Colonic mucosa (tissue), 4 donors: Measurements from ENCODE around the gene ADAM12. TPM values are rescaled to one million over a fixed set of nuclear protein-coding genes. Genes with fewer than 3 reads are reported as not detected.

Source experiments
- DNase-seq: peaks from one replicate; pipeline ENCODE4 v3.0.0-alpha.2; 2020
- H3K27ac ChIP-seq: fragments of 200-600 bp; one replicate; pipeline ENCODE4 v1.8.0; 2021
- H3K27me3 ChIP-seq: fragments of 200-600 bp; one replicate; pipeline ENCODE4 v1.8.0; 2021
- H3K36me3 ChIP-seq: fragments of 200-600 bp; one replicate; pipeline ENCODE4 v1.8.0; 2021
- H3K4me1 ChIP-seq: fragments of 200-600 bp; one replicate; pipeline ENCODE4 v1.8.0; 2021; ENCODE audit warnings: mild to moderate bottlenecking
- H3K4me3 ChIP-seq: fragments of 200-600 bp; one replicate; pipeline ENCODE4 v1.8.0; 2021
- H3K9ac ChIP-seq, 2 donors: one replicate each; pipeline ENCODE4 v1.7.0; 2013; ENCODE audit warnings: control low read depth in 2 of 2, low read depth in 2 of 2, low read length in 2 of 2
- H3K9me3 ChIP-seq: fragments of 200-600 bp; one replicate; pipeline ENCODE4 v1.8.0; 2021
- intact Hi-C: fragments of 100-400 bp; cut with DNase I; formaldehyde crosslinking; loops from one replicate; pipeline ENCODE4 v1.14.1; 2022
- total RNA-seq, 2 donors: library from RNA; stranded (reverse); fragmentation: NEBNext Ultra II Directional in 1 of 2; extraction: Animal tissue kit (Norgen Biotek cat#: 25700) in 1 of 2; gene quantifications; one replicate each; pipeline ENCODE4 v1.2.1, GENCODE V29; 2021
- TF ChIP-seq, protein P1 (sequence below): fragments of 200-600 bp; IDR thresholded peaks from one replicate; pipeline ENCODE4 v1.8.0; 2022; ENCODE audit warnings: antibody characterized with exemption, mild to moderate bottlenecking
- donor health status: healthy.
- donor health status: DM: no; HTN: no; CAD: no.
- donor health status: DM: no; HTN: no; CAD: no.

ADAM12 gene
- total RNA-seq, 2 donors from 2014 or later = 0.30 to 0.64 TPM

DNA sequence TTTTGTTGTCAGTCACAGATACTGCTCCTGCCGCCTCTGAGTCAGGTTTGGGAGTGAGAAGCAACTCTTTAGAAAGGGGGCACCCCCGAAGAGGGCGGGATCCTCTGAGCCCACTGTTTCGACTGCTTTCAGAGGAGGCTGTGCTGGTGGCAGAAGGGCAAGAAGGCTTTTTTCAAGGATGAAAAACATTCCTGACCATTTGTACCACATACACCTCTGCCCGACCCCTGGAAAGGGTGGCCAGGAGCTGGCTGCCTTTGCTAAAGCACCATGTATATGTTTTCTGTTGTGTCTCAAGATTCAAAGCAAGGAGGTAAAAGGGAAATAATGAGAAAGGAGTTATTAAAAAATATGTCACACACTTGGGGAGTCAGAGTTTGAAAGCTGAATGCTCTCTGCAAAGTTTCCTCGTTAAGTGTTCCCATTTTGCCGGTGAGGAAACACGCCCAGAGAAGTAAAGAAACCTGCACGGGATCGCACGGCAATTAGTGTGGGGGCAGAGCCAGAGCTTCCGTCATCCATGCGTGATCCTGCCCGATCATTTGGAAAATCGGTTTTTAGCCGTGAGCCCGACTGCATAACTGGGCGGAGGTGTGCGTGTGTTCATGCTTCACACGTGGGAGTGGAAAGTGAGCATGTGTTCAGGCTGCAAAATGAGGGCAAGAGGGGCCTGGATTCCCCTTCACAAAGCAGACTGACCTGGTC lies 163.2 kb downstream of the ADAM12 start:
- H3K9me3 ChIP-seq = no peaks in the 10 kb centered on the region
- no peaks in the 10 kb centered on the region for H3K36me3 ChIP-seq
- H3K27ac ChIP-seq = no peak overlapping the region
- H3K4me3 ChIP-seq = no peak overlapping the region
- intact Hi-C loops = no loop called here
- no peak overlapping the region for H3K9ac ChIP-seq
- no peak for DNase-seq
- TF ChIP-seq, protein P1, sequence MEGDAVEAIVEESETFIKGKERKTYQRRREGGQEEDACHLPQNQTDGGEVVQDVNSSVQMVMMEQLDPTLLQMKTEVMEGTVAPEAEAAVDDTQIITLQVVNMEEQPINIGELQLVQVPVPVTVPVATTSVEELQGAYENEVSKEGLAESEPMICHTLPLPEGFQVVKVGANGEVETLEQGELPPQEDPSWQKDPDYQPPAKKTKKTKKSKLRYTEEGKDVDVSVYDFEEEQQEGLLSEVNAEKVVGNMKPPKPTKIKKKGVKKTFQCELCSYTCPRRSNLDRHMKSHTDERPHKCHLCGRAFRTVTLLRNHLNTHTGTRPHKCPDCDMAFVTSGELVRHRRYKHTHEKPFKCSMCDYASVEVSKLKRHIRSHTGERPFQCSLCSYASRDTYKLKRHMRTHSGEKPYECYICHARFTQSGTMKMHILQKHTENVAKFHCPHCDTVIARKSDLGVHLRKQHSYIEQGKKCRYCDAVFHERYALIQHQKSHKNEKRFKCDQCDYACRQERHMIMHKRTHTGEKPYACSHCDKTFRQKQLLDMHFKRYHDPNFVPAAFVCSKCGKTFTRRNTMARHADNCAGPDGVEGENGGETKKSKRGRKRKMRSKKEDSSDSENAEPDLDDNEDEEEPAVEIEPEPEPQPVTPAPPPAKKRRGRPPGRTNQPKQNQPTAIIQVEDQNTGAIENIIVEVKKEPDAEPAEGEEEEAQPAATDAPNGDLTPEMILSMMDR = no peak
- H3K4me1 ChIP-seq = no peaks in the 10 kb centered on the region
- no peaks in the 10 kb centered on the region for H3K27me3 ChIP-seq

DNA sequence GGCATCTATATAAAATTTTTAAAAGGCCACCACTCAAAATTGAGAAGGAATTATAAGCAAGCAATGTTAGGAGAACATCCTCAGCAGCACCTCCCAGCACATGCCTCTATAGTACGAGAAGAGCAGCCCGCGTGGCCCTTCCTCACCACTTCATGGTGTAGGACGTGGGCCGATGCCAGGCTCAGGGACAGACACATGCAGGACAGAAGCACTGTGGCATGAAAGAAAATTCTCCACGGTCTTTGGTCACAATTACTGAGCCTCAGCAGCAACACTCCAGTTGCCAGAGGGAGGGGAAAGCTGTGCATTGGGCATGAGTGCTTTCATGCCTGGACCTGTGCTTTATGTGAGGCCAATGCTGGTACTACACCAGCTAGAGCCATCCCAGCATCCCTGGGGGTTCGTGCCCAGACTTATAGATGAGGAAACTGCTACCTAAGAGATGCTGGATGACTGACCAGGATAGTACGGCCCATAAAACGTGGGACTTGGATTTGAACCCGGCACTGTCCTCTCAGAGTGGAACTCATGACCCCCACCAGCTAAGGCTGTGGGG lies 164.7 kb downstream of the ADAM12 start:
- no peak overlapping the region for H3K9ac ChIP-seq
- no peak for DNase-seq
- TF ChIP-seq, protein P1 = no peak
- H3K4me1 ChIP-seq = no peaks in the 10 kb centered on the region
- H3K36me3 ChIP-seq = no peaks in the 10 kb centered on the region
- no peak overlapping the region for H3K27ac ChIP-seq
- no peak overlapping the region for H3K4me3 ChIP-seq
- no peaks in the 10 kb centered on the region for H3K27me3 ChIP-seq
- intact Hi-C loops = no loop called here
- H3K9me3 ChIP-seq = no peaks in the 10 kb centered on the region

DNA sequence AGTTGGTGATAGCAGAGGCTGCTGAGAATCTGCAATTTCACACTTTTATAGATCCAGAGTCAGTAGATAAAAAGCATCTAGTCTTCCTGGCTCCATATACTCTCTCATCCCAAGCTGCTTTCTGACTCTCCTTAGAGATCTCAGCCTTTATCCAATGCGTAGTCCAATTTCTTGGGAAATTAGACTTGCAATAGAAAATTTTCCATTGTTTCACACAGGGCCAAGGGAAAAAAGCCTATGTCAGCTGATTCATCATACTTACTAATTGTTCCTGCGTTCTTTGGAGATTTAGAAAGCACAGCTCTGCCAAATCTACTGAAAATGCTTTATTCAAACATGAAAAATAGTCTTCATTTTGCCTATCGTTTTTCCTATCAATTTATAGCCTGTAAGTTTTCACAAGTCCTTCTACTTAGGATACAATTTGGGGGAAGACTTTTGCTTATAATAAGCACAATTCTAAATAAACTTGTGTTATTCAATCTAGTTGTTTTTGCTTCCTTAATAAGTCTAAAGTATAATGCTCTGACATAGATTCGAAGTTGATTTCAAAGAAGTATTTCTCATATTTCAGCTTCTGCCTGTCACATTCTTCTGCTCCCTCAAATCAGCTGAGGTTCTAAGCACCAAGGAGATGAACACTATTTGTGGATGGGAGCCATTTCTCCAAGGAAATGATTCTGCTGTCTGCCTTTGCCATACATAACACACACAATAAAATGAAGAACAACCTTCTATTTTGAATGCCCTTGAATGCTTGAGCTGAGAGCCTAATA lies 165.4 kb downstream of the ADAM12 start:
- H3K4me3 ChIP-seq = no peak overlapping the region
- H3K9me3 ChIP-seq = no peaks in the 10 kb centered on the region
- intact Hi-C loops = no loop called here
- no peaks in the 10 kb centered on the region for H3K4me1 ChIP-seq
- TF ChIP-seq, protein P1 = no peak
- no peak overlapping the region for H3K27ac ChIP-seq
- no peaks in the 10 kb centered on the region for H3K27me3 ChIP-seq
- DNase-seq = no peak
- H3K36me3 ChIP-seq = no peaks in the 10 kb centered on the region
- H3K9ac ChIP-seq = no peak overlapping the region

DNA sequence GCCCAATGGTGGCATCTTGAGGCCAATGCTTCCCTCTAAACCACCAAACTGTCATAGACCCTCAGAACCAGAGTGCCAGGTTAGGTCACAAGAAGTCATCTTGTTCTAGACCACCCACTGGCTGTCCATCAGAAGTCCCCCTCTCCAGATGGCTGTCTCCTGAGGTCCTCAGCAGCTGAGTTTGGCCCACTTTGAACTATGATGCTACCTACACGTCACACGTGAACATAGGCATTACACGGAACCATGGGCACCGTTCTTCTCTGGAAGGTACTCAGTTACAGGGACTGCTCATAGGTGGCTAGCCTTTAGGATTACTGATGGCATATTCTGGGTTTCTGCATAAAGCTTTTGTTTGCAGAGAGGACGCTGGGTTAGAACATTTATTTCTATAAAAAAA lies 166.4 kb downstream of the ADAM12 start:
- H3K4me1 ChIP-seq = no peaks in the 10 kb centered on the region
- DNase-seq = no peak
- TF ChIP-seq, protein P1 = no peak
- no peaks in the 10 kb centered on the region for H3K27me3 ChIP-seq
- no peaks in the 10 kb centered on the region for H3K36me3 ChIP-seq
- no peaks in the 10 kb centered on the region for H3K9me3 ChIP-seq
- no peak overlapping the region for H3K27ac ChIP-seq
- intact Hi-C loops = no loop called here
- H3K4me3 ChIP-seq = no peak overlapping the region
- H3K9ac ChIP-seq = no peak overlapping the region

DNA sequence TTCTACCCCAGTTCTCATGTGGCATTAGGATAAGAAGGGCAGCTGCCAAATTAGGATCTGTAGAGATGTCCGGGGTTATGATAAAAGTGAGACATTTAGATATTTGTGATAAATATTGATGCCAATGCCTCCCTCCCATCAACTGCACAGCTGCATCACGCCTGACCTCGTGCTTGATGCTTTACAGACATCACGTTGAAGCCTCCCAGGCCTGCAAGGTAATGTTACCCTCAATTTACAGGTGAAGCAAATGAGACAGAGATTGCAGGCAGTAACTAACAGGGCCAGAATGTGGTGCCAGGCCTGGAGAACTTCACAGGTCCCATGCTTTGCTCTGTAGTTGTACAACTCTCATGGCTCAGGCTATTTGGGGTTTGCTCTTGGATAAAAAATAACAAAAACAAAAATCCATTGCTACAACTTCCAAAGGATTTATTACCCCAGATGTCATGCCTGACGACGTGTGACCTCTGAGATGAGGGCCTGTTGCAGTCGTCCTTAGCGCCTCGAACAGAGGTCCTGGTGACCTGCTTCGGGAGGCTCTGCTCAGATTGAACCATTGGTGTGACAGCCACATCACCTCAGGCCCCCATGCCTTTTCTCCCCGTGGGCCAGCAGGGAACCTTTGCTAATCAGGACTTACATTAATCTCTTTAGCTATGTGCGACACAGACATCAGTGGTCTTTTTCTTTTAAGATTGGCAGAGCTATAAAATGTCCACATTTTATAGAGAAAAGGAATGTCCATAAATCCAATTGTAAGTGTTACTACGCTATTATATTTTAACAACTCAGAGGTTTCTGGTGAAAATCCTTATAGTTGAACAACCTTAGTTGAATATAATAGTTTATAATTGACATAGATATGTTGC lies 169.3 kb downstream of the ADAM12 start:
- Histone ChIP-seq H3K4me1 (no peaks in the 10 kb centered on the region), H3K36me3 (no peaks in the 10 kb centered on the region), H3K4me3 (no peak overlapping the region), H3K27ac (no peak overlapping the region), H3K9me3 (no peaks in the 10 kb centered on the region), H3K27me3 (no peaks in the 10 kb centered on the region), H3K9ac (no peak overlapping the region)
- intact Hi-C loops = no loop called here
- TF ChIP-seq, protein P1 = no peak
- no peak for DNase-seq
